Measurements from ENCODE around the gene HOXD11.

HOXD11 gene

DNA sequence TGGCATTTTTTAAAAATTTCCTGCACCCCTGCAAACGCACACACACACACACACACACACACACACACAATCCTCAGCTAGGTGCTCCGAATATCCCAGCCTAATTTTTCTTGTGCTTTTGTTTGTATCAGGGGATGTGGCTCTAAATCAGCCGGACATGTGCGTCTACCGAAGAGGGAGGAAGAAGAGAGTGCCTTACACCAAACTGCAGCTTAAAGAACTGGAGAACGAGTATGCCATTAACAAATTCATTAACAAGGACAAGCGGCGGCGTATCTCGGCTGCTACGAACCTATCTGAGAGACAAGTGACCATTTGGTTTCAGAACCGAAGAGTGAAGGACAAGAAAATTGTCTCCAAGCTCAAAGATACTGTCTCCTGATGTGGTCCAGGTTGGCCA, 12.7 kb upstream of the HOXD11 start:
- no peak for DNase-seq

- no peak for DNase-seq
Measured at GRCh38 chr2:176095421-176095820, 11.7 kb upstream of the HOXD11 start.

- DNase-seq = peak; percentile 29
Measured at GRCh38 chr2:176096243-176096985, 10.7 kb upstream of the HOXD11 start.

DNA sequence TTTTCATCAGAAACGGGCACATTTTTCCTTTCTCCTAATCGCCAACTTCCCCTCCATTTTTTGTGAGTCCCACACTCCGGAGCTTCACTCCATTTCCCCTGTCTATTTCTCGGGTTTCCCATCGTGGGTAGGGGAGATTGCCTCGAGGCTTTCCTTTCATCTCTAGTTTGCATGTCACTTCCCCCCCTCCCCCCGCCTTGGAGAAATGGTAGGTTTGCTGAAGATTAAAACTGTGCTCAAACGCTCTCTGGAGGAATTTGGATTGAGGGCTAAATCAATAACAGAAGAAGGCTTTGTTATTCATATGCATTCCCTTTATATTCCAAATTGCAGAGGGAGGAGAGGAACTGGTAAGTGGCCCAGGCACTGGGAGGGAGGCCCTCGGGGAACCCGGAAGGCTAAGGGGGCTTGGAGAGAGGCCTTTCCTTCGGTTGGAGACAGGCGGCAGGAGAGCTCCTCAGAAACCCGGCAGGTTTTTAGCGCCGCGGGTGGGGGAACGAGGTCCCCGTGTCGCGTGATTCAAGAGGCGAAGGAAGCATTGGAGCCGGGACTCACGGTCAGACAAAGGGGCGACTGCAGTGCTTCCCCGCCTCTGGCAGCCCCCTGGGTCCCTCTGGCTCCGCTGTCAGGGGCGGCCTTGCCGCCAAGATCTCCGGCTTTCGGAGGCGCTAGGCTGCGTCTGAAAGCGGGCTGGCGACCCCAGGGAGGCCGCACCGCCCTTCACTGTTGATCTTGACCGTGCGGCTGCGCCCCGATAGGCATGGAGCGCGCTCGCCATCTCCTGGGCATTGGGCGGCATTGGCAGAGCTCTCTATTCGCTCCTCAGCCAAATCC, 9.9 kb upstream of the HOXD11 start:
- peak; percentile 79 for DNase-seq

DNA sequence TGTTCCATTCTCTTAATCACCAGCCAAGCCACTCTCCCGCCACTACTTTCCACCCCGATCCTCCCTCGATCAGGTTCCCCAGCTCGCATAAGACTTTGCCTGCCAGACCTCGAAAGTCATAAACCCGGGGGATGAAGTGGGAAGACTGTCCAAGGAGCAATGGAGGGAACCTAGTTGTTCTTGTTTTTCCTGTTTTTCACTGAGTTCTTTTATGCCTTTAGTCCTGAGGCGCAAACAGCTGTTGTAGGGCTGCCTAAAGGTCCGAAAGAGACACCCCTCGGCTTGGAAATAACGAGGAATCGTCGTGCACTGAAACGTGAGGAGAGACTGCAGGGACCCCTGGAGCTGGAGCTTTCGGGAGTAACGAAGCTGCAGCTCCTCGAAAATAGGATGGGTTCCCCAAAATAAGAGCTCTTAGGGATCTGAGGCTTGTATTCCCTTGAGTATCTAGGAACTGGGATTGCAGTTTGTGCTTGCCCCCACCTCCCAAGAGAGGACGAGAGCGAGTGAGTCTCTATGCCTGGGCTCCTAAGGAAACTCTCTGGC, 9.2 kb upstream of the HOXD11 start:
- no peak for DNase-seq

- DNase-seq = no peak
Measured at GRCh38 chr2:176098366-176099158, 8.5 kb upstream of the HOXD11 start.

GRCh38 chr2:176099159-176099727, 7.8 kb upstream of the HOXD11 start:
- no peak for DNase-seq

- no peak for DNase-seq
Measured at GRCh38 chr2:176099728-176100546, 7.1 kb upstream of the HOXD11 start, which contains the start of gene HOXD12. Gene HOXD12 (plus strand): TSS chr2:176099795. CDS start chr2:176099802, 7 bp downstream.

- DNase-seq = no peak
Measured at GRCh38 chr2:176100547-176101140, 6.4 kb upstream of the HOXD11 start.

GRCh38 chr2:176101216-176101830, 5.8 kb upstream of the HOXD11 start:
- no peak for DNase-seq

DNA sequence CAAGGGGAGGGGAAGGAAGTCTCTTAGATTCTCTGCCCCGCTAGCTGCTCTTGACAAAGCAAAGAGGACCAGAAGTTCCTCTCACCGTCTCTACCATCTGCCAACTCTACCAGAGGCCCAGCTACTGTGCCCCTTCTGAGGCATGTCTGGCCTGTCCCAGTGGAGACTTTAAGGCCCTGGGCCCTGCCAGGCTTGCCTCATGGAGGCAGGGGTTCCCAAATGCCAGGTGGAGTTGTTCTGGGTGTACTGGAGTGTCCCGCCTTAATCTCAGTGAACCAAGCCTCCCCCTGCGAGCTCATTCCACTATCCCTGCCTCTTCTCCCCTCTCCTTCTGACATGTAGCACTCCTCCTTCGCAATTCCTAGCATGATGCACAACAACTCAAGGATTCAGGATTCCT, 5.2 kb upstream of the HOXD11 start:
- no peak for DNase-seq

DNA sequence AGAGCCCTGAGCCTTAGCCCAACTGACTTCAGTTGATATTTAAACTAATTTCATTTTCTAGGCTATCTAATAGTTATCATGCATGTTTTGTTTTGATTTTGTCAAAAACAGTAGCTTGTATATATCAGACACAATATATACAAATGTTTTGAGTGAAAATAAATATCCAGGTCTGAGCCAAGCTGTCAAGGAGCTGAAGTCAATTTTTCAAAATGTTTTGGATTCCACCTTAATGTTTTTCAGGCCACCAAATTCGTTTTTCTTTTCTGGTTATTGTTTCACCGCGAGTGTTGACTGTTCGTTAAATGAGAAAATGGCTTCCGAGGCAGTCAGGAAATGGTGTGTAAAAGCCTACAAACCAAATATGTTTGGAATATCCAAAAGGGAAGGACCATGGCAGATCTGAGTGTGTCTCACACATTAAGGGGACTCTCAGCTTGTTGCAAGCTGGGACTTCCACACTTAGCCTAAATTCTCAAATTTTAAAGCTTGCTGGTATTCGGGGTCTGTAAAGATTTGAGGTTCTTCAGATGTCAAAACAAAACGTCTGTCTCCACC, 4.7 kb upstream of the HOXD11 start:
- DNase-seq = no peak

GRCh38 chr2:176103194-176103593, 3.9 kb upstream of the HOXD11 start:
- no peak for DNase-seq

GRCh38 chr2:176103742-176104315, 3.3 kb upstream of the HOXD11 start:
- DNase-seq = no peak

- no peak for DNase-seq
Measured at GRCh38 chr2:176104316-176105077, 2.6 kb upstream of the HOXD11 start.

DNA sequence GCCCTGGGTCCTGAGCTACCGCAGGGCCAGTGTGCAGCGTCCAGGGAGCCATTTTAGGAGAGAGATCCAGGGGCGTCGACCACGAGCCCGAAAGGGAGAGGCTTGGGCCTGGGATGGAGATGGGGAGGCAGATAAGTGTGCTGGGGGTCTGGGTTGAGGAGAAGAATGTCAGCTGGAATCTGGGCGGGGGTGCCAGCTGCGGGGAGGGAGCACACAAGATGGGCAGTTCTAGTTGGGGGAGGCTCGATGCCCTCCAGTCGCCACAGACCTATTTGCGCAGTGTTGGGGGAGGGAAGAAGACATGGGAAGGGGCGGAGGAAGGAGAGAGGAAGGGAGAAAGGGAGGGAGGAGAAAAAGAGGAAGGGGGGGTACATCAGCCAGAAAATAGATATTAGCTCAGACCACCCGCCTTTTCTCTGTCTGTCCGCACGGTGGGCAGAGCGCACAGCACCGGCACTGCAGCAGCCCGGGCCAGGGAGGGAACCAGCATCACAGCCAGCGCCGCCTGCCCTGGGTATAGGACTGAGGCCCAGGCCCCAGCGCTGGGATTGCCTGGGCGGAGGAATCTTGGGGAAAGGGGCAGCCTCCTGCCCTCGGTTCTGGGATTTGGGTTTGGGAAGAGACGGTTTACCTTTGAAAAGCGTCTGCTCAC, 1.9 kb upstream of the HOXD11 start:
- DNase-seq = no peak

GRCh38 chr2:176105730-176106580, 1.1 kb upstream of the HOXD11 start:
- no peak for DNase-seq

- no peak for DNase-seq
Measured at GRCh38 chr2:176107731-176108181, 676 bp downstream of the HOXD11 start.

Measured in suppressor macrophage treated with lipopolysaccharide for 4 hours (primary cell).